K562 (cell line): ENCODE data around the gene ARHGEF9. TPM values are rescaled to one million over a fixed set of nuclear protein-coding genes. Genes with fewer than 3 reads are reported as not detected.

Source experiments
- ATAC-seq: fragments of 200-7000 bp; cut with Tn5 transposase; 3 replicates; pipeline ENCODE4 v1.9.1; 2020; ENCODE audit warnings: moderate library complexity
- BruUV-seq: library from RNA; stranded (reverse); fragments of 400-500 nt; replicated peaks from 2 replicates; lab custom pipeline; 2021; lab: Mats Ljungman, UMichigan
- CTCF ChIA-PET: fragments of 300-600 bp; formaldehyde crosslinking; extraction: SDS; loops from one replicate; lab custom pipeline; 2021; ENCODE audit warnings: low intra/inter-chr PET ratio; lab: Yijun Ruan, JAX
- POLR2A ChIA-PET: fragments of 300-600, 350-650 bp; sonication (Branson Sonifier 250); formaldehyde crosslinking; extraction: SDS; loops from one replicate; lab custom pipeline; 2021; ENCODE audit warnings: antibody characterized with exemption, inconsistent platforms; lab: Yijun Ruan, JAX
- DNase-seq, 4 experiments: peaks; one replicate each; pipeline versions ENCODE4 v3.0.0 to v3.0.0-alpha.2; 2011 to 2018; ENCODE audit warnings: low spot score in 3 of 4, mixed read lengths in 3 of 4; ENCODE audit errors: extremely low read depth in 1 of 4
- FAIRE-seq: peaks from 2 replicates; lab custom pipeline; 2011; peaks lifted over from hg19 to GRCh38; lab: Jason Lieb, UNC
- H2AFZ ChIP-seq: 2 replicates; pipeline ENCODE4 v1.6.0; 2011; ENCODE audit warnings: low read depth, low read length, control low read depth, inconsistent platforms
- H3K27ac ChIP-seq: fragments of 200-600 bp; 3 replicates; pipeline ENCODE4 v1.8.0; 2011; ENCODE audit warnings: low read depth, mild to moderate bottlenecking, control low read depth, inconsistent platforms, low read length, moderate library complexity, mixed read lengths; ENCODE audit errors: extremely low read depth
- H3K27me3 ChIP-seq, 2 experiments: fragments of 300-600 bp in 1 of 2; 2 replicates in 1 of 2; 3 replicates in 1 of 2; pipeline versions ENCODE4 v1.6.0 to v1.8.0; 2011; ENCODE audit warnings: inconsistent platforms in 2 of 2, low read length in 2 of 2, mild to moderate bottlenecking in 1 of 2, mixed read lengths in 1 of 2, moderate library complexity in 1 of 2; ENCODE audit not compliant: control insufficient read depth in 2 of 2, insufficient read depth in 2 of 2
- H3K36me3 ChIP-seq: fragments of 300-600 bp; 3 replicates; pipeline ENCODE4 v1.8.0; 2011; ENCODE audit warnings: mild to moderate bottlenecking, low read length, inconsistent platforms; ENCODE audit not compliant: control insufficient read depth, insufficient read depth
- H3K4me1 ChIP-seq, 2 experiments: fragments of 200-600 bp in 1 of 2; replicated peaks in 1 of 2; 2 replicates in 1 of 2; 3 replicates in 1 of 2; pipeline versions ENCODE4 v1.5.1 to v1.8.0; 2011; ENCODE audit warnings: inconsistent platforms in 2 of 2, low read length in 2 of 2, mild to moderate bottlenecking in 1 of 2, mixed read lengths in 1 of 2, moderate library complexity in 1 of 2; ENCODE audit not compliant: control insufficient read depth in 2 of 2, insufficient read depth in 2 of 2
- H3K4me2 ChIP-seq: 2 replicates; pipeline ENCODE4 v1.6.1; 2011; ENCODE audit warnings: low read length, control low read depth, inconsistent platforms, mixed read lengths; ENCODE audit not compliant: insufficient read depth
- H3K4me3 ChIP-seq: fragments of 200-600 bp; sonication (generic), shearing (Covaris generic); 2 replicates; pipeline ENCODE4 v1.5.1; 2016; ENCODE audit warnings: control low read depth, inconsistent platforms
- H3K79me2 ChIP-seq: fragments of 200-600 bp; 3 replicates; pipeline ENCODE4 v1.8.0; 2011; ENCODE audit warnings: low read length, inconsistent platforms; ENCODE audit not compliant: control insufficient read depth, insufficient read depth
- H3K9ac ChIP-seq, 2 experiments: 2 replicates each; pipeline versions ENCODE4 v1.6.0 to v1.6.1; 2011; ENCODE audit warnings: low read depth in 2 of 2, low read length in 2 of 2, control low read depth in 1 of 2, inconsistent platforms in 1 of 2, mild to moderate bottlenecking in 1 of 2, mixed read lengths in 1 of 2; ENCODE audit not compliant: insufficient read depth in 1 of 2
- H3K9me1 ChIP-seq: one replicate; pipeline ENCODE4 v1.6.0; 2011; ENCODE audit warnings: inconsistent platforms, mild to moderate bottlenecking, low read length, moderate library complexity; ENCODE audit not compliant: control insufficient read depth, insufficient read depth
- H3K9me3 ChIP-seq: replicated peaks from 2 replicates; pipeline ENCODE4 v1.5.1; 2011; ENCODE audit warnings: low read depth, low read length, inconsistent platforms; ENCODE audit not compliant: control insufficient read depth, insufficient read depth
- H4K20me1 ChIP-seq: replicated peaks from 2 replicates; pipeline ENCODE4 v1.6.1; 2011; ENCODE audit warnings: low read length, inconsistent platforms, mixed read lengths; ENCODE audit not compliant: control insufficient read depth, insufficient read depth
- BHLHE40 ChIP-seq: IDR thresholded peaks from 2 replicates; pipeline ENCODE4 v1.6.1; 2011; ENCODE audit warnings: low read length, improper control_type of control experiment
- GATA2 ChIP-seq: sonication (generic); formaldehyde crosslinking; IDR thresholded peaks from 2 replicates; pipeline ENCODE4 v1.4.0; 2020; ENCODE audit warnings: mild to moderate bottlenecking, missing genetic modification reagents
- IFI16 ChIP-seq: fragments of 250-450 bp; sonication (Bioruptor Pico); IDR thresholded peaks from 2 replicates; pipeline ENCODE4 v2.1.2; 2022; ENCODE audit warnings: mild to moderate bottlenecking, inconsistent platforms
- KLF13 ChIP-seq: fragments of 450-650 bp; IDR thresholded peaks from 2 replicates; pipeline ENCODE4 v1.6.1; 2016; ENCODE audit warnings: missing genetic modification characterization, low read depth, mild to moderate bottlenecking, missing compliant biosample characterization, moderate library complexity, borderline replicate concordance
- NELFE ChIP-seq: IDR thresholded peaks from 2 replicates; pipeline ENCODE4 v1.6.1; 2011; ENCODE audit warnings: mild to moderate bottlenecking; ENCODE audit not compliant: insufficient read depth, insufficient read length
- PHF21A ChIP-seq: fragments of 450-650 bp; IDR thresholded peaks from 2 replicates; pipeline ENCODE4 v1.6.1; 2017; ENCODE audit warnings: low read depth, borderline replicate concordance
- RBFOX2 ChIP-seq: fragments of 200-400 bp; formaldehyde crosslinking; IDR thresholded peaks from 2 replicates; pipeline ENCODE4 v1.6.1; 2017; ENCODE audit warnings: low read depth, mild to moderate bottlenecking, low read length, moderate library complexity
- RFX1 ChIP-seq: fragments of 450-650 bp; IDR thresholded peaks from 2 replicates; pipeline ENCODE4 v1.6.1; 2016; ENCODE audit warnings: mild to moderate bottlenecking, moderate library complexity
- ZBTB12 ChIP-seq: fragments of 250-450 bp; sonication (Bioruptor Pico); IDR thresholded peaks from 2 replicates; pipeline ENCODE4 v1.4.0; 2020
- ZNF551 ChIP-seq: fragments of 250-450 bp; sonication (Bioruptor Pico); IDR thresholded peaks from 2 replicates; pipeline ENCODE4 v1.5.0; 2021; ENCODE audit warnings: mild to moderate bottlenecking, moderate library complexity
- ZNF586 ChIP-seq: fragments of 450-650 bp; formaldehyde crosslinking; conservative IDR thresholded peaks from 2 replicates; pipeline ENCODE4 v1.4.0; 2020; ENCODE audit warnings: mild to moderate bottlenecking, moderate library complexity
- ZNF778 ChIP-seq: fragments of 450-650 bp; formaldehyde crosslinking; IDR thresholded peaks from 2 replicates; pipeline ENCODE4 v1.4.0; 2020; ENCODE audit warnings: mild to moderate bottlenecking, moderate library complexity
- ZNF79 ChIP-seq: fragments of 250-450 bp; sonication (Bioruptor Pico); IDR thresholded peaks from 2 replicates; pipeline ENCODE4 v1.4.0; 2020; ENCODE audit warnings: low read depth, mild to moderate bottlenecking, moderate library complexity
- WGBS: fragments of 100-300 bp; shearing (Covaris generic); methylation state at CpG from one replicate; pipeline ENCODE4 v1.1.6; 2016; ENCODE audit warnings: low coverage, mixed read lengths; ENCODE audit not compliant: insufficient coverage; ENCODE audit errors: missing lambda C conversion rate; 5-methylcytosine and 5-hydroxymethylcytosine counted together
- in situ Hi-C: fragments of 300-500 bp; cut with MboI; formaldehyde crosslinking; loops from 4 replicates; pipeline ENCODE4 v1.15.0; 2018; ENCODE audit warnings: inconsistent platforms, mixed read lengths
- intact Hi-C: fragments of 100-400 bp; cut with micrococcal nuclease; formaldehyde crosslinking; loops from 2 replicates; pipeline ENCODE4 v1.14.2; 2022
- polyA plus RNA-seq, 8 experiments: library from polyadenylated mRNA; depleted of rRNA in 4 of 8; stranded (reverse) in 5 of 8; unstranded in 3 of 8; fragments of >200 nt; fragmentation: Nextera tagmentation in 2 of 8; fragmentation: Illumina TruSeq in 1 of 8; extraction: Ambion mirVana in 2 of 8; extraction: Trizol in 1 of 8; gene quantifications; 2 replicates each; pipeline versions ENCODE4 v1.2.1 to v1.2.3, GENCODE V29; 2011 to 2014; ENCODE audit warnings: inconsistent platforms in 1 of 8, missing spikeins in 1 of 8
- total RNA-seq, 7 experiments: library from RNA; depleted of rRNA in 6 of 7; stranded (reverse); fragments of >200 nt in 6 of 7; fragmentation: Illumina TruSeq in 2 of 7; extraction: Trizol in 2 of 7; gene quantifications; 2 replicates each; pipeline versions ENCODE4 v1.2.1 to v1.2.3, GENCODE V29; 2011 to 2021; ENCODE audit warnings: low replicate concordance in 1 of 7

ARHGEF9 gene
- total and polyA plus RNA-seq, 9 of the 15 experiments (the other 6 are each of a cell fraction or from before 2014, with no cell fraction given) = 0.09 to 0.24 (median 0.15) TPM; not detected in 2

DNA sequence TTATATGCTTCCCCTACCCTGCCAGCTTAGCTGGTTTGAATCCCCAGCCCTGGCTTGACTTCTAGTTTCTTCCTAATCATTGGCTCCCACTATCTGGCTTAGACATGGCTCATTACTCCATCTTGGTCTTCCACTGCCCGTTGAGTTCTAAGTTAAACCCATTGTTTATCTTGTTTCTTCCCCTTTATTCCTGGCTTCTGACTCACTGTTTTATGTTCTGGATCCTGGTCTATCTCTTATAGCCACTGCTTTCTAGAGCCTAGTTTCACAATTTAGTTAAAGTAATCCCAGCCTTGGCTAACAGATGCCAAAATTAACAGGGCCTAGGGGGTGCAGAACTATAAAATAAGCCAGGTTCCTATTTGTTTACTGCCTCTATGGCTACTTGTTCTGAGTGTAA lies 120.9 kb downstream of the ARHGEF9 start:
- no peaks in the 10 kb centered on the region for H3K4me1 ChIP-seq
- H3K27me3 ChIP-seq = no peaks in the 10 kb centered on the region
- TF ChIP-seq PHF21A = no peak
- TF ChIP-seq BHLHE40 = no peak
- TF ChIP-seq ZBTB12 (CRISPR knock-in tag) = no peak
- TF ChIP-seq KLF13 (tag) = no peak
- no peak for TF ChIP-seq ZNF551 (CRISPR knock-in tag)
- no peak for TF ChIP-seq ZNF778 (CRISPR knock-in tag)
- no peak for TF ChIP-seq GATA2 (CRISPR knock-in tag)
- TF ChIP-seq IFI16 = no peak
- no peak for TF ChIP-seq RFX1
- TF ChIP-seq ZNF79 = no peak
- no peak for TF ChIP-seq ZNF586
- TF ChIP-seq RBFOX2 = no peak
- TF ChIP-seq NELFE = no peak
- no peaks in the 10 kb centered on the region for H3K9me3 ChIP-seq
- no peak overlapping the region for H3K27ac ChIP-seq
- in situ Hi-C loops = no loop called here
- DNase-seq (no peak), FAIRE-seq (no peak), ATAC-seq (no peak)
- no peaks in the 10 kb centered on the region for H3K79me2 ChIP-seq
- H3K4me2 ChIP-seq = no peak overlapping the region
- ChIA-PET CTCF (no interaction called here), POLR2A (no interaction called here)
- H3K36me3 ChIP-seq = no peaks in the 10 kb centered on the region
- no peak overlapping the region for H3K4me3 ChIP-seq
- no peaks in the 10 kb centered on the region for H4K20me1 ChIP-seq
- H2AFZ ChIP-seq = no peak overlapping the region
- intact Hi-C loops = no loop called here
- BruUV-seq = no TSS peak
- H3K9me1 ChIP-seq = no peaks in the 10 kb centered on the region
- 0% methylated on average over 1 of the region's 1 CpG for WGBS
- no peak overlapping the region for H3K9ac ChIP-seq
